Natural killer cell (primary cell): ENCODE measurements around the gene BEST4. TPM values are rescaled to one million over a fixed set of nuclear protein-coding genes. Genes with fewer than 3 reads are reported as not detected.

Experiments
- ATAC-seq, 3 donors: fragments of 150-1000 bp in 2 of 3; fragments of 200-7000 bp in 1 of 3; cut with Tn5 transposase; 1 replicate in 1 of 3; 2 replicates in 2 of 3; pipeline ENCODE4 v1.10.0; 2021; ENCODE audit warnings: mild to moderate bottlenecking in 2 of 3, moderate library complexity in 2 of 3
- DNase-seq, 2 donors: peaks; one replicate each; pipeline versions ENCODE4 v3.0.0 to v3.0.0-alpha.2; 2013 to 2021; ENCODE audit warnings: mixed read lengths in 1 of 2
- H3K27ac ChIP-seq: one replicate; pipeline ENCODE4 v1.5.1; 2013; ENCODE audit warnings: mild to moderate bottlenecking, low read length
- H3K27me3 ChIP-seq: one replicate; pipeline ENCODE4 v1.6.1; 2013; ENCODE audit warnings: low read length; ENCODE audit not compliant: control insufficient read depth, insufficient read depth
- H3K36me3 ChIP-seq: one replicate; pipeline ENCODE4 v1.6.1; 2013; ENCODE audit warnings: low read length; ENCODE audit not compliant: control insufficient read depth, insufficient read depth
- H3K4me1 ChIP-seq: one replicate; pipeline ENCODE4 v1.6.1; 2013; ENCODE audit warnings: low read length; ENCODE audit not compliant: control insufficient read depth, insufficient read depth
- H3K4me3 ChIP-seq: one replicate; pipeline ENCODE4 v1.5.1; 2013; ENCODE audit warnings: low read length
- H3K9me3 ChIP-seq: one replicate; pipeline ENCODE4 v1.6.1; 2013; ENCODE audit warnings: low read length; ENCODE audit not compliant: control insufficient read depth, insufficient read depth
- H3K27ac Mint-ChIP-seq, 2 donors: one replicate each; pipeline ENCODE4 v1.8.0; 2022; ENCODE audit warnings: mild to moderate bottlenecking in 2 of 2, mixed read lengths in 2 of 2, moderate library complexity in 1 of 2
- H3K27me3 Mint-ChIP-seq, 2 donors: one replicate each; pipeline ENCODE4 v1.8.0; 2022; ENCODE audit warnings: low read depth in 2 of 2, mixed read lengths in 2 of 2
- H3K36me3 Mint-ChIP-seq: one replicate; pipeline ENCODE4 v1.8.0; 2022; ENCODE audit warnings: mixed read lengths
- H3K4me1 Mint-ChIP-seq, 2 donors: one replicate each; pipeline ENCODE4 v1.8.0; 2022; ENCODE audit warnings: mixed read lengths in 2 of 2
- H3K4me3 Mint-ChIP-seq: one replicate; pipeline ENCODE4 v1.8.0; 2022; ENCODE audit warnings: mild to moderate bottlenecking, moderate library complexity, mixed read lengths
- H3K9me3 Mint-ChIP-seq, 2 donors: one replicate each; pipeline ENCODE4 v1.8.0; 2022; ENCODE audit warnings: mixed read lengths in 2 of 2
- CTCF ChIP-seq: fragments of 200-600 bp; IDR thresholded peaks from one replicate; pipeline ENCODE4 v1.8.0; 2022; ENCODE audit warnings: antibody characterized with exemption
- WGBS: methylation state at CpG from one replicate; pipeline ENCODE4 v1.1.7; 2013; ENCODE audit warnings: missing lambda C conversion rate; ENCODE audit not compliant: insufficient coverage; 5-methylcytosine and 5-hydroxymethylcytosine counted together
- intact Hi-C: fragments of 100-400 bp; cut with micrococcal nuclease; formaldehyde crosslinking; loops from one replicate; pipeline ENCODE4 v1.14.2; 2022
- total RNA-seq, 4 donors: library from RNA; stranded (reverse); fragments of 120-200 nt in 1 of 4; gene quantifications; one replicate each; pipeline versions ENCODE4 v1.2.3 to v1.2.4, GENCODE V29; 2013 to 2022

Gene BEST4
- total RNA-seq, 3 donors from 2014 or later (not counting 1 experiment from before 2014, with no cell fraction given), result 0.18 to 0.33 (median 0.28) TPM

GRCh38 chr1:44790968-44791801 lies 3.2 kb upstream of the BEST4 start:
- Histone ChIP-seq H3K9me3 (no peaks in the 10 kb centered on the region), H3K27me3 (no peaks in the 10 kb centered on the region), H3K27ac (no peak overlapping the region), H3K36me3 (no peaks in the 10 kb centered on the region), H3K4me1 (peaks cover 7% of the 10 kb centered on the region), H3K4me3 (no peak overlapping the region)
- DNase-seq (no peak), ATAC-seq (no peak)
- intact Hi-C loops, result no loop called here
- Mint-ChIP-seq H3K27me3 (no peaks in the 10 kb centered on the region), H3K9me3 (no peaks in the 10 kb centered on the region), H3K36me3 (no peaks in the 10 kb centered on the region), H3K27ac (no peak overlapping the region), H3K4me1 (peaks cover 0 to 10% of the 10 kb centered on the region in 2 donors), H3K4me3 (no peak overlapping the region)
- 74% methylated on average over 7 of the region's 7 CpGs for WGBS
- no peak for TF ChIP-seq CTCF

- H3K4me1 ChIP-seq, result peaks cover 31% of the 10 kb centered on the region
- no peaks in the 10 kb centered on the region for H3K36me3 ChIP-seq
- peaks cover 21 to 26% of the 10 kb centered on the region in 2 donors for H3K4me1 Mint-ChIP-seq
- WGBS, result 95% methylated on average over 10 of the region's 10 CpGs
- no peaks in the 10 kb centered on the region for H3K27me3 ChIP-seq
- DNase-seq (no peak), ATAC-seq (no peak)
- H3K27ac ChIP-seq, result no peak overlapping the region
- H3K9me3 Mint-ChIP-seq, result no peaks in the 10 kb centered on the region
- no peaks in the 10 kb centered on the region for H3K36me3 Mint-ChIP-seq
- no peak overlapping the region for H3K4me3 ChIP-seq
- H3K27ac Mint-ChIP-seq, result no peak overlapping the region
- no peak for TF ChIP-seq CTCF
- H3K9me3 ChIP-seq, result no peaks in the 10 kb centered on the region
- no peaks in the 10 kb centered on the region for H3K27me3 Mint-ChIP-seq
- intact Hi-C loops, result loop anchor here (5.0 kb wide), 1 partner anchor 50 kb away; no protein-coding TSS in a partner anchor
- H3K4me3 Mint-ChIP-seq, result no peak overlapping the region
These were observed 464 bp downstream of the BEST4 start for GRCh38 chr1:44787506-44787905.

GRCh38 chr1:44786841-44787426 lies 1.0 kb downstream of the BEST4 start:
- Mint-ChIP-seq H3K4me3 (no peak overlapping the region), H3K27me3 (no peaks in the 10 kb centered on the region), H3K27ac (peak overlapping the region in 1 of 2 donors; percentile 80), H3K4me1 (peaks cover 21 to 26% of the 10 kb centered on the region in 2 donors), H3K9me3 (no peaks in the 10 kb centered on the region), H3K36me3 (no peaks in the 10 kb centered on the region)
- Histone ChIP-seq H3K27ac (peak overlapping the region; percentile 20), H3K4me1 (peaks cover 31% of the 10 kb centered on the region), H3K9me3 (no peaks in the 10 kb centered on the region), H3K27me3 (no peaks in the 10 kb centered on the region), H3K36me3 (no peaks in the 10 kb centered on the region), H3K4me3 (no peak overlapping the region)
- WGBS, result 80% methylated on average over 8 of the region's 9 CpGs
- no peak for ATAC-seq
- no peak for DNase-seq
- TF ChIP-seq CTCF, result no peak
- intact Hi-C loops, result loop anchor here (1.0 to 5.0 kb wide), 2 partner anchors 32 to 50 kb away; no protein-coding TSS in a partner anchor
